HCT116 (cell line): ENCODE measurements around the gene DELE1. TPM values are rescaled to one million over a fixed set of nuclear protein-coding genes. Genes with fewer than 3 reads are reported as not detected.

Source experiments
- ATAC-seq: fragments of 200-7000 bp; cut with Tn5 transposase; 2 replicates; pipeline ENCODE4 v1.9.1; 2020; ENCODE audit warnings: mild to moderate bottlenecking, moderate library complexity
- BruUV-seq: library from RNA; stranded (reverse); fragments of 400-500 nt; replicated peaks from 2 replicates; lab custom pipeline; 2021; lab: Mats Ljungman, UMichigan
- CTCF ChIA-PET: fragments of 300-600 bp; sonication (Branson Sonifier 250); formaldehyde crosslinking; loops from one replicate; lab custom pipeline; 2021; ENCODE audit warnings: antibody characterized with exemption; lab: Charles Lee
- POLR2A ChIA-PET: fragments of 300-600, 350-600 bp; sonication (Branson Sonifier 250); formaldehyde crosslinking; loops from one replicate; lab custom pipeline; 2021; ENCODE audit warnings: antibody characterized with exemption; lab: Charles Lee
- RAD21 ChIA-PET, 2 experiments: fragments of 300-600 bp; sonication (Branson Sonifier 250); formaldehyde crosslinking; loops; one replicate each; lab custom pipeline; 2023; ENCODE audit warnings: low total read pairs in 2 of 2; ENCODE audit not compliant: uncharacterized antibody in 2 of 2, unreplicated experiment in 2 of 2, low non-redundant PET in 1 of 2; lab: Charles Lee
- DNase-seq: peaks from one replicate; pipeline ENCODE4 v3.0.0-alpha.2; 2010; ENCODE audit warnings: low read depth, low spot score
- H2AFZ ChIP-seq: fragments of 200-600 bp; shearing (Covaris generic), sonication (generic); 2 replicates; pipeline ENCODE4 v1.6.1; 2017; ENCODE audit warnings: low read depth, mixed run types, mixed read lengths, antibody characterized with exemption, low read length; ENCODE audit not compliant: poor library complexity, severe bottlenecking
- H3K27ac ChIP-seq: 2 replicates; pipeline ENCODE4 v1.5.1; 2012; ENCODE audit warnings: low read depth, low read length
- H3K27me3 ChIP-seq: fragments of 200-600 bp; sonication (generic); 2 replicates; pipeline ENCODE4 v1.6.1; 2016; ENCODE audit warnings: mixed run types, low read length, mixed read lengths; ENCODE audit not compliant: insufficient read depth
- H3K36me3 ChIP-seq, 2 experiments: fragments of 200-500 bp in 1 of 2; fragments of 200-600 bp in 1 of 2; sonication (Bioruptor generic) in 1 of 2; sonication (generic) in 1 of 2; 2 replicates each; pipeline versions ENCODE4 v1.5.1 to v1.6.1; 2014 to 2016; ENCODE audit warnings: low read length in 2 of 2, inconsistent platforms in 1 of 2, mixed read lengths in 1 of 2, mixed run types in 1 of 2; ENCODE audit not compliant: insufficient read depth in 2 of 2, control insufficient read depth in 1 of 2
- H3K4me1 ChIP-seq, 2 experiments: fragments of 200-600 bp in 1 of 2; sonication (generic) in 1 of 2; 2 replicates each; pipeline versions ENCODE4 v1.5.1 to v1.6.1; 2012 to 2017; ENCODE audit warnings: low read length in 2 of 2, inconsistent platforms in 1 of 2, mild to moderate bottlenecking in 1 of 2, mixed read lengths in 1 of 2, mixed run types in 1 of 2, moderate library complexity in 1 of 2; ENCODE audit not compliant: insufficient read depth in 2 of 2, control insufficient read depth in 1 of 2
- H3K4me2 ChIP-seq: fragments of 200-600 bp; sonication (generic); 2 replicates; pipeline ENCODE4 v1.6.1; 2017; ENCODE audit warnings: mixed run types, low read length, mixed read lengths
- H3K4me3 ChIP-seq, 2 experiments: fragments of 200-600 bp in 1 of 2; sonication (generic) in 1 of 2; replicated peaks in 1 of 2; 2 replicates each; pipeline ENCODE4 v1.5.1; 2011 to 2016; ENCODE audit warnings: low read length in 2 of 2, control low read depth in 1 of 2, low read depth in 1 of 2, mild to moderate bottlenecking in 1 of 2, mixed read lengths in 1 of 2, mixed run types in 1 of 2
- H3K79me2 ChIP-seq: fragments of 200-600 bp; sonication (generic); 2 replicates; pipeline ENCODE4 v1.6.1; 2017; ENCODE audit warnings: mild to moderate bottlenecking, mixed run types, low read length, moderate library complexity, mixed read lengths; ENCODE audit not compliant: insufficient read depth
- H3K9ac ChIP-seq: fragments of 200-600 bp; sonication (generic); 2 replicates; pipeline ENCODE4 v1.6.1; 2016; ENCODE audit warnings: low read length, mixed read lengths
- H3K9me2 ChIP-seq: fragments of 200-600 bp; sonication (generic), shearing (Covaris generic); 2 replicates; pipeline ENCODE4 v1.6.1; 2017; ENCODE audit warnings: mixed run types, mild to moderate bottlenecking, moderate library complexity; ENCODE audit not compliant: insufficient read depth
- H3K9me3 ChIP-seq, 2 experiments: fragments of 200-500 bp in 1 of 2; fragments of 200-600 bp in 1 of 2; sonication (Bioruptor generic) in 1 of 2; sonication (generic) in 1 of 2; 2 replicates each; pipeline ENCODE4 v1.6.1; 2014 to 2017; ENCODE audit warnings: low read length in 2 of 2, mixed read lengths in 2 of 2, inconsistent platforms in 1 of 2, low read depth in 1 of 2, mild to moderate bottlenecking in 1 of 2, mixed run types in 1 of 2, moderate library complexity in 1 of 2; ENCODE audit not compliant: control insufficient read depth in 1 of 2, insufficient read depth in 1 of 2
- H4K20me1 ChIP-seq: fragments of 200-600 bp; sonication (generic), shearing (Covaris generic); 2 replicates; pipeline ENCODE4 v1.6.1; 2017; ENCODE audit warnings: mixed run types, mild to moderate bottlenecking, moderate library complexity; ENCODE audit not compliant: insufficient read depth
- CBX3 ChIP-seq: IDR thresholded peaks from 2 replicates; pipeline ENCODE4 v1.6.1; 2012; ENCODE audit warnings: low read depth
- EGR1 ChIP-seq: IDR thresholded peaks from 2 replicates; pipeline ENCODE4 v1.6.1; 2012; ENCODE audit warnings: low read depth
- FOSL1 ChIP-seq: IDR thresholded peaks from 2 replicates; pipeline ENCODE4 v1.6.1; 2012; ENCODE audit warnings: low read depth
- JUND ChIP-seq: IDR thresholded peaks from 2 replicates; pipeline ENCODE4 v1.6.1; 2012
- POLR2A ChIP-seq: IDR thresholded peaks from 2 replicates; pipeline ENCODE4 v1.7.0; 2011; ENCODE audit warnings: borderline replicate concordance; ENCODE audit not compliant: insufficient read depth, insufficient read length; ENCODE audit errors: extremely low read depth
- SIN3A ChIP-seq: IDR thresholded peaks from 2 replicates; pipeline ENCODE4 v1.6.1; 2012; ENCODE audit warnings: low read depth
- SP1 ChIP-seq: IDR thresholded peaks from 2 replicates; pipeline ENCODE4 v1.6.1; 2012; ENCODE audit warnings: low read depth
- SRF ChIP-seq: IDR thresholded peaks from 2 replicates; pipeline ENCODE4 v1.6.1; 2012; ENCODE audit warnings: low read depth
- TCF7L2 ChIP-seq: IDR thresholded peaks from 2 replicates; pipeline ENCODE4 v1.7.0; 2011; ENCODE audit warnings: borderline replicate concordance, inconsistent platforms; ENCODE audit not compliant: insufficient read depth, insufficient read length; ENCODE audit errors: extremely low read depth
- YY1 ChIP-seq: IDR thresholded peaks from 2 replicates; pipeline ENCODE4 v1.6.1; 2011; ENCODE audit warnings: low read length, low read depth, moderate library complexity, mild to moderate bottlenecking; ENCODE audit not compliant: insufficient replicate concordance; ENCODE audit errors: extremely low read depth
- ZFX ChIP-seq: fragments of 450-650 bp; IDR thresholded peaks from 2 replicates; pipeline ENCODE4 v1.6.1; 2017
- intact Hi-C: fragments of 100-400 bp; cut with micrococcal nuclease; formaldehyde crosslinking; loops from 2 replicates; pipeline ENCODE4 v1.10.0; 2022
- total RNA-seq: library from RNA; stranded (reverse); gene quantifications from one replicate; pipeline ENCODE4 v1.2.1, GENCODE V29; 2021; ENCODE audit not compliant: unreplicated experiment
- TF ChIP-seq, protein P1 (sequence below): IDR thresholded peaks from 2 replicates; pipeline ENCODE4 v1.6.1; 2012
- TF ChIP-seq, protein P2 (sequence below), 3 experiments: fragments of 200-600 bp in 1 of 3; sonication (generic) in 1 of 3; IDR thresholded peaks in 2 of 3; conservative IDR thresholded peaks in 1 of 3; 2 replicates each; pipeline ENCODE4 v1.5.1; 2012 to 2017; ENCODE audit warnings: low read depth in 2 of 3, low read length in 2 of 3, antibody characterized with exemption in 1 of 3, borderline replicate concordance in 1 of 3, control low read depth in 1 of 3, mild to moderate bottlenecking in 1 of 3, mixed read lengths in 1 of 3, mixed run types in 1 of 3, moderate library complexity in 1 of 3; ENCODE audit not compliant: insufficient read depth in 1 of 3

Gene DELE1
- total RNA-seq, 1 experiment from 2014 or later: 74.1 TPM

DNA sequence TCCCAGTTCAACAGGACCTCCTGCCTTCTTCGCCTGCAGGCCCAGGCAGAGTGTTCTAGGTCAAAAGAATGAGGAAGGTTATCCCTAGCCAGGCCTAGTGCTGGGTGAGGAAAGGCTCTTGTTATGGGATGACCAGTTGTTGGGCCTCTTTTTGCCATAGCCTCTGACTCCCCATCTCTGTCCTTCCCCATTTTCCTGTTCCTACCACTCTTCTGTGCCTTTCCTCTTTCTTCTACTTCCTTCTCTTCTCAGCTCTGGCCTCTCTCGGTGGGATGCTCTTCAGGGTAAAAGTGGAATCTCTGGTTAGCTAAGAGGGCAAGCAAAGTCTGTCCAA, 44.3 kb upstream of the DELE1 start:
- BruUV-seq: no TSS peak
- POLR2A ChIA-PET: interaction anchor here (0.8 to 1.6 kb wide), 3 partner anchors 48 to 198 kb away, joined by 3 to 10 read pairs (median 3); partner anchors contain the start of gene ARAP3

More for the DNA sequence above, 44.3 kb upstream of the DELE1 start:
- H3K4me2 ChIP-seq: peak overlapping the region; percentile 100
- H3K9me2 ChIP-seq: no peaks in the 10 kb centered on the region
- intact Hi-C loops: loop anchor here (1.0 kb wide), 5 partner anchors 65 to 214 kb away; no protein-coding TSS in a partner anchor
- TF ChIP-seq, protein P1, sequence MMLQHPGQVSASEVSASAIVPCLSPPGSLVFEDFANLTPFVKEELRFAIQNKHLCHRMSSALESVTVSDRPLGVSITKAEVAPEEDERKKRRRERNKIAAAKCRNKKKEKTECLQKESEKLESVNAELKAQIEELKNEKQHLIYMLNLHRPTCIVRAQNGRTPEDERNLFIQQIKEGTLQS: no peak
- TF ChIP-seq, protein P2, sequence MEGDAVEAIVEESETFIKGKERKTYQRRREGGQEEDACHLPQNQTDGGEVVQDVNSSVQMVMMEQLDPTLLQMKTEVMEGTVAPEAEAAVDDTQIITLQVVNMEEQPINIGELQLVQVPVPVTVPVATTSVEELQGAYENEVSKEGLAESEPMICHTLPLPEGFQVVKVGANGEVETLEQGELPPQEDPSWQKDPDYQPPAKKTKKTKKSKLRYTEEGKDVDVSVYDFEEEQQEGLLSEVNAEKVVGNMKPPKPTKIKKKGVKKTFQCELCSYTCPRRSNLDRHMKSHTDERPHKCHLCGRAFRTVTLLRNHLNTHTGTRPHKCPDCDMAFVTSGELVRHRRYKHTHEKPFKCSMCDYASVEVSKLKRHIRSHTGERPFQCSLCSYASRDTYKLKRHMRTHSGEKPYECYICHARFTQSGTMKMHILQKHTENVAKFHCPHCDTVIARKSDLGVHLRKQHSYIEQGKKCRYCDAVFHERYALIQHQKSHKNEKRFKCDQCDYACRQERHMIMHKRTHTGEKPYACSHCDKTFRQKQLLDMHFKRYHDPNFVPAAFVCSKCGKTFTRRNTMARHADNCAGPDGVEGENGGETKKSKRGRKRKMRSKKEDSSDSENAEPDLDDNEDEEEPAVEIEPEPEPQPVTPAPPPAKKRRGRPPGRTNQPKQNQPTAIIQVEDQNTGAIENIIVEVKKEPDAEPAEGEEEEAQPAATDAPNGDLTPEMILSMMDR (IDR thresholded peaks at IDR 0.05 in 2 of 3, conservative IDR thresholded peaks at IDR 0.05 in 1 of 3; ENCODE audit: borderline replicate concordance in 1 of 3, insufficient read depth in 1 of 3, low read depth in 2 of 3, low read length in 2 of 3): no peak
- TF ChIP-seq SIN3A: no peak
- no peak for TF ChIP-seq SRF
- TF ChIP-seq SP1: no peak
- no peak for TF ChIP-seq CBX3
- TF ChIP-seq YY1: no peak
- TF ChIP-seq JUND: no peak
- TF ChIP-seq ZFX: no peak
- no peak for TF ChIP-seq POLR2A
- no peak for TF ChIP-seq TCF7L2
- no peak for TF ChIP-seq FOSL1
- no peak for TF ChIP-seq EGR1
- TF ChIP-seq, all 23 proteins: peak for 0
- Histone ChIP-seq H3K79me2 (no peaks in the 10 kb centered on the region; the same call in 1 of the 2 replicates), H3K9ac (no peak overlapping the region), H3K9me3 (no peaks in the 10 kb centered on the region), H3K4me3 (no peak overlapping the region), H4K20me1 (no peaks in the 10 kb centered on the region), H3K27ac (no peak overlapping the region), H3K4me1 (peaks cover 9 to 41% of the 10 kb centered on the region in 2 experiments; a peak in 3 of 4 replicates), H3K36me3 (no peaks in the 10 kb centered on the region), H2AFZ (no peak overlapping the region), H3K27me3 (peaks cover 4% of the 10 kb centered on the region; the same call in 1 of the 2 replicates)
- no peak for DNase-seq
- RAD21 ChIA-PET: interaction anchor here (0.9 to 2.3 kb wide), 9 partner anchors 53 to 187 kb away, joined by 3 to 20 read pairs (median 4); no protein-coding TSS in a partner anchor
- no peak for ATAC-seq
- CTCF ChIA-PET: interaction anchor here (0.7 to 5.2 kb wide), 19 partner anchors 9 to 242 kb away, joined by 3 to 31 read pairs (median 7); partner anchors contain the start of genes DELE1, HDAC3, RELL2 and RNF14
